Caco-2 (cell line): ENCODE data around the gene KCNT2. TPM values are rescaled to one million over a fixed set of nuclear protein-coding genes. Genes with fewer than 3 reads are reported as not detected.

ENCODE experiments used
- BruUV-seq: library from RNA; stranded (reverse); fragments of 400-500 nt; replicated peaks from 2 replicates; lab custom pipeline; 2021; lab: Mats Ljungman, UMichigan
- CTCF ChIA-PET: fragments of 300-600 bp; sonication (Branson Sonifier 250); formaldehyde crosslinking; loops from one replicate; lab custom pipeline; 2022; ENCODE audit warnings: antibody characterized with exemption; lab: Charles Lee
- POLR2A ChIA-PET: fragments of 300-600 bp; sonication (Branson Sonifier 250); formaldehyde crosslinking; loops from one replicate; lab custom pipeline; 2022; ENCODE audit warnings: antibody characterized with exemption; lab: Charles Lee
- DNase-seq, 2 experiments: peaks; one replicate each; pipeline versions ENCODE4 v3.0.0 to v3.0.0-alpha.2; 2020 to 2022
- H3K27me3 ChIP-seq: replicated peaks from 2 replicates; pipeline ENCODE4 v1.6.0; 2011; ENCODE audit warnings: low read length; ENCODE audit not compliant: control insufficient read depth, insufficient read depth
- H3K36me3 ChIP-seq: 2 replicates; pipeline ENCODE4 v1.5.1; 2011; ENCODE audit warnings: low read length; ENCODE audit not compliant: control insufficient read depth, insufficient read depth
- H3K4me1 ChIP-seq: fragments of 250-450 bp; sonication (Bioruptor Pico); 2 replicates; pipeline ENCODE4 v1.5.1; 2020; ENCODE audit warnings: mild to moderate bottlenecking
- H3K4me3 ChIP-seq: 2 replicates; pipeline ENCODE4 v1.5.1; 2011; ENCODE audit warnings: low read depth, mild to moderate bottlenecking, control low read depth, low read length
- H3K9me3 ChIP-seq: fragments of 250-450 bp; sonication (Bioruptor Pico); 2 replicates; pipeline ENCODE4 v1.5.1; 2020; ENCODE audit warnings: mild to moderate bottlenecking, moderate library complexity
- H3K27ac Mint-ChIP-seq: one replicate; pipeline ENCODE4 v1.8.0; 2022; ENCODE audit warnings: mixed read lengths; ENCODE audit not compliant: unreplicated experiment
- H3K27me3 Mint-ChIP-seq: one replicate; pipeline ENCODE4 v1.8.0; 2022; ENCODE audit warnings: mixed read lengths; ENCODE audit not compliant: insufficient read depth, unreplicated experiment
- H3K36me3 Mint-ChIP-seq: one replicate; pipeline ENCODE4 v1.8.0; 2022; ENCODE audit warnings: mild to moderate bottlenecking, mixed read lengths; ENCODE audit not compliant: insufficient read depth, unreplicated experiment
- H3K4me1 Mint-ChIP-seq: one replicate; pipeline ENCODE4 v1.8.0; 2022; ENCODE audit warnings: low read depth, mixed read lengths; ENCODE audit not compliant: unreplicated experiment
- H3K4me3 Mint-ChIP-seq: one replicate; pipeline ENCODE4 v1.8.0; 2022; ENCODE audit warnings: mild to moderate bottlenecking, moderate library complexity, mixed read lengths; ENCODE audit not compliant: unreplicated experiment
- H3K9me3 Mint-ChIP-seq: one replicate; pipeline ENCODE4 v1.8.0; 2022; ENCODE audit warnings: mixed read lengths; ENCODE audit not compliant: unreplicated experiment
- CTCF ChIP-seq, 2 experiments: fragments of 200-600 bp in 1 of 2; IDR thresholded peaks; 1 replicate in 1 of 2; 2 replicates in 1 of 2; pipeline versions ENCODE4 v1.5.1 to v1.8.0; 2011 to 2022; ENCODE audit warnings: antibody characterized with exemption in 1 of 2, control low read depth in 1 of 2, inconsistent platforms in 1 of 2, low read depth in 1 of 2, low read length in 1 of 2, mild to moderate bottlenecking in 1 of 2, moderate library complexity in 1 of 2; ENCODE audit not compliant: insufficient read depth in 1 of 2, severe bottlenecking in 1 of 2, unreplicated experiment in 1 of 2
- intact Hi-C: fragments of 100-400 bp; cut with micrococcal nuclease; formaldehyde crosslinking; loops from one replicate; pipeline ENCODE4 v1.10.0; 2022; ENCODE audit not compliant: unreplicated experiment
- total RNA-seq: library from RNA; stranded (reverse); gene quantifications from 2 replicates; pipeline ENCODE4 v1.2.3, GENCODE V29; 2022

Gene KCNT2
- total RNA-seq, 1 experiment from 2014 or later = not detected

GRCh38 chr1:196654271-196654670, 46.0 kb upstream of the KCNT2 start:
- Histone ChIP-seq H3K27me3 (no peaks in the 10 kb centered on the region), H3K9me3 (no peaks in the 10 kb centered on the region), H3K36me3 (no peaks in the 10 kb centered on the region), H3K4me3 (no peak overlapping the region), H3K4me1 (no peaks in the 10 kb centered on the region)
- TF ChIP-seq CTCF (IDR thresholded peaks at IDR 0.05; ENCODE audit: insufficient read depth in 1 of 2, low read depth in 1 of 2, low read length in 1 of 2, severe bottlenecking in 1 of 2, unreplicated experiment in 1 of 2) = no peak
- POLR2A ChIA-PET = no interaction called here
- H3K36me3 Mint-ChIP-seq = no peaks in the 10 kb centered on the region
- CTCF ChIA-PET = no interaction called here
- H3K4me1 Mint-ChIP-seq = no peaks in the 10 kb centered on the region
- intact Hi-C loops = no loop called here
- DNase-seq = no peak
- no peaks in the 10 kb centered on the region for H3K9me3 Mint-ChIP-seq
- H3K4me3 Mint-ChIP-seq = no peak overlapping the region
- BruUV-seq = no TSS peak
- H3K27ac Mint-ChIP-seq = no peak overlapping the region
- no peaks in the 10 kb centered on the region for H3K27me3 Mint-ChIP-seq

- H3K27me3 ChIP-seq = no peaks in the 10 kb centered on the region
- Mint-ChIP-seq H3K27me3 (no peaks in the 10 kb centered on the region), H3K36me3 (no peaks in the 10 kb centered on the region), H3K4me3 (no peak within 1 kb of the TSS), H3K9me3 (no peaks in the 10 kb centered on the region), H3K27ac (no peak within 1 kb of the TSS), H3K4me1 (no peaks in the 10 kb centered on the region)
- ChIA-PET POLR2A (no interaction called here), CTCF (no interaction called here)
- DNase-seq = no peak
- H3K4me3 ChIP-seq = no peak within 1 kb of the TSS
- no peaks in the 10 kb centered on the region for H3K36me3 ChIP-seq
- no TSS peak for BruUV-seq
- TF ChIP-seq CTCF (IDR thresholded peaks at IDR 0.05; ENCODE audit: insufficient read depth in 1 of 2, low read depth in 1 of 2, low read length in 1 of 2, severe bottlenecking in 1 of 2, unreplicated experiment in 1 of 2) = no peak
- intact Hi-C loops = no loop called here
- no peaks in the 10 kb centered on the region for H3K9me3 ChIP-seq
- no peaks in the 10 kb centered on the region for H3K4me1 ChIP-seq
Measured at GRCh38 chr1:196651637-196652215, 43.5 kb upstream of the KCNT2 start, which contains the start of gene CFH. Gene CFH, plus strand, starts transcription at chr1:196652043. Its CDS starts 75 bp downstream, at chr1:196652118.

GRCh38 chr1:196651079-196651478, 42.8 kb upstream of the KCNT2 start:
- Mint-ChIP-seq H3K9me3 (no peaks in the 10 kb centered on the region), H3K4me1 (no peaks in the 10 kb centered on the region), H3K36me3 (no peaks in the 10 kb centered on the region), H3K4me3 (no peak overlapping the region), H3K27me3 (no peaks in the 10 kb centered on the region), H3K27ac (no peak overlapping the region)
- Histone ChIP-seq H3K9me3 (no peaks in the 10 kb centered on the region), H3K4me3 (no peak overlapping the region), H3K36me3 (no peaks in the 10 kb centered on the region), H3K27me3 (no peaks in the 10 kb centered on the region), H3K4me1 (no peaks in the 10 kb centered on the region)
- no peak for TF ChIP-seq CTCF (IDR thresholded peaks at IDR 0.05; ENCODE audit: insufficient read depth in 1 of 2, low read depth in 1 of 2, low read length in 1 of 2, severe bottlenecking in 1 of 2, unreplicated experiment in 1 of 2)
- CTCF ChIA-PET = no interaction called here
- no peak for DNase-seq
- no TSS peak for BruUV-seq
- intact Hi-C loops = no loop called here
- POLR2A ChIA-PET = no interaction called here
